Measurements from ENCODE around the gene SNX6. TPM values are rescaled to one million over a fixed set of nuclear protein-coding genes. Genes with fewer than 3 reads are reported as not detected.

Gene SNX6
- total and polyA plus RNA-seq, 9 of the 15 experiments (the other 6 are each of a cell fraction or from before 2014, with no cell fraction given): 34.6 to 111 (median 57.5) TPM

DNA sequence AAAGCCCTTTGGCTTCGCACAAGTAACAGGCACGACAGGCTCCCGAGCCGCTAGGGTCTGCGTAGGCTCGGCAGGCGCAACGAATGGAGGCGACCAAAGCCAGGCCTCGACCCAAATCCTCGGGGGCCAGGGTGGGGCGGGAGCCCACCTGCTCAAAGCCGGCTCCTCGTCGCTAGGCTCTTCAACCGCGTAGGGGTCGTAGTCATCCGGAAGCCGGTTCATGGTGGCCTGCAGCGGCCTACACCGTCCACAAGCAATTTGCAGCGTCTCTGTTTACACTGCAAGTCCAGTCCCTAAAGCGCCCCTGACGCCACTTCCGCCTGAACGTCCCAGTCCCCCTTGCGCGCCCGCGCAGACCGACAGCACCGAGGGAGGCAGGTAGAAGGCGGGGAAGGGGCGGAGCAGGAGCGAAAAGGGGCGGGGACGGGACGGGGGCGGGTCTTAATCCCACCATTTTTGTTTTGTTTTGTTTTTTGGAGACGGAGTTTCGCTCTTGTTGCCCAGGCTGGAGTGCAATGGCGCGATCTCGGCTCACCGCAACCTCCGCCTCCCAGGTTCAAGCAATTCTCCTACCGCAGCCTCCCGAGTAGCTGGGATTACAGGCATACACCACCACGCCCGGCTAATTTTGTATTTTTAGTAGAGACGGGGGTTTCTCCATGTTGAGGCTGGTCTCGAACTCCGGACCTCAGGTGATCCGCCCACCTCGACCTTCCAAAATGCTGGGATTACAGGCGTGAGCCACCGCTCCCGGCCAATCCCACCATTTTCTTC lies 90.4 kb downstream of the SNX6 start, which contains the start of gene EAPP (continued):
- TF ChIP-seq, protein P1, sequence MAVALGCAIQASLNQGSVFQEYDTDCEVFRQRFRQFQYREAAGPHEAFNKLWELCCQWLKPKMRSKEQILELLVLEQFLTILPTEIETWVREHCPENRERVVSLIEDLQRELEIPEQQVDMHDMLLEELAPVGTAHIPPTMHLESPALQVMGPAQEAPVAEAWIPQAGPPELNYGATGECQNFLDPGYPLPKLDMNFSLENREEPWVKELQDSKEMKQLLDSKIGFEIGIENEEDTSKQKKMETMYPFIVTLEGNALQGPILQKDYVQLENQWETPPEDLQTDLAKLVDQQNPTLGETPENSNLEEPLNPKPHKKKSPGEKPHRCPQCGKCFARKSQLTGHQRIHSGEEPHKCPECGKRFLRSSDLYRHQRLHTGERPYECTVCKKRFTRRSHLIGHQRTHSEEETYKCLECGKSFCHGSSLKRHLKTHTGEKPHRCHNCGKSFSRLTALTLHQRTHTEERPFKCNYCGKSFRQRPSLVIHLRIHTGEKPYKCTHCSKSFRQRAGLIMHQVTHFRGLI (CRISPR knock-in tag; IDR thresholded peaks at IDR 0.05): no peak
- TF ChIP-seq, protein P2, sequence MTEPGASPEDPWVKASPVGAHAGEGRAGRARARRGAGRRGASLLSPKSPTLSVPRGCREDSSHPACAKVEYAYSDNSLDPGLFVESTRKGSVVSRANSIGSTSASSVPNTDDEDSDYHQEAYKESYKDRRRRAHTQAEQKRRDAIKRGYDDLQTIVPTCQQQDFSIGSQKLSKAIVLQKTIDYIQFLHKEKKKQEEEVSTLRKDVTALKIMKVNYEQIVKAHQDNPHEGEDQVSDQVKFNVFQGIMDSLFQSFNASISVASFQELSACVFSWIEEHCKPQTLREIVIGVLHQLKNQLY (CRISPR knock-in tag; conservative IDR thresholded peaks at IDR 0.05): no peak
- TF ChIP-seq IFI16 (CRISPR knock-in tag; IDR thresholded peaks at IDR 0.05) (no peak), HMG20B (CRISPR knock-in tag; IDR thresholded peaks at IDR 0.05) (no peak), PYGO2 (tag; IDR thresholded peaks at IDR 0.05) (no peak), C11orf30 (IDR thresholded peaks at IDR 0.05; ENCODE audit: low read depth) (peak; percentile 46), ELF4 (CRISPR knock-in tag; IDR thresholded peaks at IDR 0.05) (no peak), SRSF1 (IDR thresholded peaks at IDR 0.05; ENCODE audit: low read depth, low read length) (no peak), GABPB1 (CRISPR knock-in tag; IDR thresholded peaks at IDR 0.05) (peak; percentile 93), ZNF668 (CRISPR knock-in tag; IDR thresholded peaks at IDR 0.05) (no peak), ZNF347 (CRISPR knock-in tag; IDR thresholded peaks at IDR 0.05; ENCODE audit: low read depth) (no peak), SIRT6 (IDR thresholded peaks at IDR 0.05; ENCODE audit: low read depth, low read length) (no peak), MXI1 (IDR thresholded peaks at IDR 0.05; ENCODE audit: low read depth, low read length) (no peak)
- TF ChIP-seq, protein P3, sequence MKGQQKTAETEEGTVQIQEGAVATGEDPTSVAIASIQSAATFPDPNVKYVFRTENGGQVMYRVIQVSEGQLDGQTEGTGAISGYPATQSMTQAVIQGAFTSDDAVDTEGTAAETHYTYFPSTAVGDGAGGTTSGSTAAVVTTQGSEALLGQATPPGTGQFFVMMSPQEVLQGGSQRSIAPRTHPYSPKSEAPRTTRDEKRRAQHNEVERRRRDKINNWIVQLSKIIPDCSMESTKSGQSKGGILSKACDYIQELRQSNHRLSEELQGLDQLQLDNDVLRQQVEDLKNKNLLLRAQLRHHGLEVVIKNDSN (CRISPR knock-in tag; IDR thresholded peaks at IDR 0.05): no peak
- TF ChIP-seq, protein P4, sequence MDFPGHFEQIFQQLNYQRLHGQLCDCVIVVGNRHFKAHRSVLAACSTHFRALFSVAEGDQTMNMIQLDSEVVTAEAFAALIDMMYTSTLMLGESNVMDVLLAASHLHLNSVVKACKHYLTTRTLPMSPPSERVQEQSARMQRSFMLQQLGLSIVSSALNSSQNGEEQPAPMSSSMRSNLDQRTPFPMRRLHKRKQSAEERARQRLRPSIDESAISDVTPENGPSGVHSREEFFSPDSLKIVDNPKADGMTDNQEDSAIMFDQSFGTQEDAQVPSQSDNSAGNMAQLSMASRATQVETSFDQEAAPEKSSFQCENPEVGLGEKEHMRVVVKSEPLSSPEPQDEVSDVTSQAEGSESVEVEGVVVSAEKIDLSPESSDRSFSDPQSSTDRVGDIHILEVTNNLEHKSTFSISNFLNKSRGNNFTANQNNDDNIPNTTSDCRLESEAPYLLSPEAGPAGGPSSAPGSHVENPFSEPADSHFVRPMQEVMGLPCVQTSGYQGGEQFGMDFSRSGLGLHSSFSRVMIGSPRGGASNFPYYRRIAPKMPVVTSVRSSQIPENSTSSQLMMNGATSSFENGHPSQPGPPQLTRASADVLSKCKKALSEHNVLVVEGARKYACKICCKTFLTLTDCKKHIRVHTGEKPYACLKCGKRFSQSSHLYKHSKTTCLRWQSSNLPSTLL (IDR thresholded peaks at IDR 0.05): no peak
- TF ChIP-seq, protein P5, sequence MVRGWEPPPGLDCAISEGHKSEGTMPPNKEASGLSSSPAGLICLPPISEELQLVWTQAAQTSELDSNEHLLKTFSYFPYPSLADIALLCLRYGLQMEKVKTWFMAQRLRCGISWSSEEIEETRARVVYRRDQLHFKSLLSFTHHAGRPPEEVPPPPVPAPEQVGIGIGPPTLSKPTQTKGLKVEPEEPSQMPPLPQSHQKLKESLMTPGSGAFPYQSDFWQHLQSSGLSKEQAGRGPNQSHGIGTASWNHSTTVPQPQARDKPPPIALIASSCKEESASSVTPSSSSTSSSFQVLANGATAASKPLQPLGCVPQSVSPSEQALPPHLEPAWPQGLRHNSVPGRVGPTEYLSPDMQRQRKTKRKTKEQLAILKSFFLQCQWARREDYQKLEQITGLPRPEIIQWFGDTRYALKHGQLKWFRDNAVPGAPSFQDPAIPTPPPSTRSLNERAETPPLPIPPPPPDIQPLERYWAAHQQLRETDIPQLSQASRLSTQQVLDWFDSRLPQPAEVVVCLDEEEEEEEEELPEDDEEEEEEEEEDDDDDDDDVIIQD (CRISPR knock-in tag; IDR thresholded peaks at IDR 0.05): no peak
- TF ChIP-seq, protein P6, sequence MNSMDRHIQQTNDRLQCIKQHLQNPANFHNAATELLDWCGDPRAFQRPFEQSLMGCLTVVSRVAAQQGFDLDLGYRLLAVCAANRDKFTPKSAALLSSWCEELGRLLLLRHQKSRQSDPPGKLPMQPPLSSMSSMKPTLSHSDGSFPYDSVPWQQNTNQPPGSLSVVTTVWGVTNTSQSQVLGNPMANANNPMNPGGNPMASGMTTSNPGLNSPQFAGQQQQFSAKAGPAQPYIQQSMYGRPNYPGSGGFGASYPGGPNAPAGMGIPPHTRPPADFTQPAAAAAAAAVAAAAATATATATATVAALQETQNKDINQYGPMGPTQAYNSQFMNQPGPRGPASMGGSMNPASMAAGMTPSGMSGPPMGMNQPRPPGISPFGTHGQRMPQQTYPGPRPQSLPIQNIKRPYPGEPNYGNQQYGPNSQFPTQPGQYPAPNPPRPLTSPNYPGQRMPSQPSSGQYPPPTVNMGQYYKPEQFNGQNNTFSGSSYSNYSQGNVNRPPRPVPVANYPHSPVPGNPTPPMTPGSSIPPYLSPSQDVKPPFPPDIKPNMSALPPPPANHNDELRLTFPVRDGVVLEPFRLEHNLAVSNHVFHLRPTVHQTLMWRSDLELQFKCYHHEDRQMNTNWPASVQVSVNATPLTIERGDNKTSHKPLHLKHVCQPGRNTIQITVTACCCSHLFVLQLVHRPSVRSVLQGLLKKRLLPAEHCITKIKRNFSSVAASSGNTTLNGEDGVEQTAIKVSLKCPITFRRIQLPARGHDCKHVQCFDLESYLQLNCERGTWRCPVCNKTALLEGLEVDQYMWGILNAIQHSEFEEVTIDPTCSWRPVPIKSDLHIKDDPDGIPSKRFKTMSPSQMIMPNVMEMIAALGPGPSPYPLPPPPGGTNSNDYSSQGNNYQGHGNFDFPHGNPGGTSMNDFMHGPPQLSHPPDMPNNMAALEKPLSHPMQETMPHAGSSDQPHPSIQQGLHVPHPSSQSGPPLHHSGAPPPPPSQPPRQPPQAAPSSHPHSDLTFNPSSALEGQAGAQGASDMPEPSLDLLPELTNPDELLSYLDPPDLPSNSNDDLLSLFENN (IDR thresholded peaks at IDR 0.05; ENCODE audit: low read depth in 2 of 2, low read length in 2 of 2): peak in 1 of 2 experiments; percentile 50; a peak in 1 of 4 replicates

All from K562 (cell line).